Upper lobe of left lung (tissue), 6 donors: ENCODE data around the gene KIRREL2. TPM values are rescaled to one million over a fixed set of nuclear protein-coding genes. Genes with fewer than 3 reads are reported as not detected.

Experiments
- ATAC-seq, 2 donors: fragments of 200-7000 bp; cut with Tn5 transposase; one replicate each; pipeline ENCODE4 v1.9.1; 2022; ENCODE audit warnings: mild to moderate bottlenecking in 2 of 2, moderate library complexity in 2 of 2; ENCODE audit not compliant: low FRiP score in 2 of 2
- DNase-seq, 2 donors: peaks; one replicate each; pipeline ENCODE4 v3.0.0-alpha.2; 2019 to 2020
- H3K27ac ChIP-seq, 4 donors: fragments of 200-600 bp; sonication (generic); one replicate each; pipeline ENCODE4 v1.5.1; 2016 to 2019
- H3K27me3 ChIP-seq, 4 donors: fragments of 200-600 bp; sonication (generic); one replicate each; pipeline ENCODE4 v1.5.1; 2017 to 2019
- H3K36me3 ChIP-seq, 4 donors: fragments of 200-600 bp; sonication (generic); one replicate each; pipeline ENCODE4 v1.5.1; 2016 to 2019
- H3K4me1 ChIP-seq, 4 donors: fragments of 200-600 bp; sonication (generic); one replicate each; pipeline ENCODE4 v1.5.1; 2018 to 2019
- H3K4me3 ChIP-seq, 4 donors: fragments of 200-600 bp; sonication (generic); one replicate each; pipeline ENCODE4 v1.5.1; 2017 to 2019; ENCODE audit warnings: mild to moderate bottlenecking in 2 of 4, moderate library complexity in 1 of 4
- H3K9me3 ChIP-seq, 4 donors: fragments of 200-600 bp; sonication (generic); one replicate each; pipeline ENCODE4 v1.5.1; 2018 to 2019
- EP300 ChIP-seq, 4 donors: sonication (generic); formaldehyde crosslinking; IDR thresholded peaks; one replicate each; pipeline ENCODE4 v1.5.1; 2017; ENCODE audit warnings: antibody characterized with exemption in 4 of 4, control low read depth in 2 of 4
- POLR2A ChIP-seq, 4 donors: fragments of 450-650 bp; IDR thresholded peaks; one replicate each; pipeline ENCODE4 v1.5.1; 2016 to 2017; ENCODE audit warnings: antibody characterized with exemption in 4 of 4, mild to moderate bottlenecking in 2 of 4
- POLR2AphosphoS5 ChIP-seq, 2 donors: sonication (generic); formaldehyde crosslinking; IDR thresholded peaks; one replicate each; pipeline ENCODE4 v1.5.1; 2017; ENCODE audit warnings: antibody characterized with exemption in 2 of 2
- WGBS, 2 donors: methylation state at CpG; one replicate each; pipeline ENCODE4 v1.1.5; 2017 to 2018; 5-methylcytosine and 5-hydroxymethylcytosine counted together
- total RNA-seq, 6 donors: library from RNA; depleted of rRNA in 4 of 6; stranded (reverse); fragments of >200 nt in 4 of 6; gene quantifications; one replicate each; pipeline versions ENCODE4 v1.1.0 to v1.2.1, GENCODE V29; 2016 to 2021
- TF ChIP-seq, protein P1 (sequence below), 6 experiments: fragments of 450-650 bp in 4 of 6; fragments of 200-600 bp in 2 of 6; sonication (generic) in 2 of 6; IDR thresholded peaks; one replicate each; pipeline ENCODE4 v1.5.1; 2016 to 2019; ENCODE audit warnings: antibody characterized with exemption in 6 of 6
- donor health status: DM: no; HTN: no; CAD: no; lungs with moderate emphysema.
- donor health status: DM: no; HTN: yes; CAD: no; lungs with severe emphysema.

KIRREL2 gene
- total RNA-seq, 6 donors from 2014 or later = 0.07 TPM; not detected in 5

DNA sequence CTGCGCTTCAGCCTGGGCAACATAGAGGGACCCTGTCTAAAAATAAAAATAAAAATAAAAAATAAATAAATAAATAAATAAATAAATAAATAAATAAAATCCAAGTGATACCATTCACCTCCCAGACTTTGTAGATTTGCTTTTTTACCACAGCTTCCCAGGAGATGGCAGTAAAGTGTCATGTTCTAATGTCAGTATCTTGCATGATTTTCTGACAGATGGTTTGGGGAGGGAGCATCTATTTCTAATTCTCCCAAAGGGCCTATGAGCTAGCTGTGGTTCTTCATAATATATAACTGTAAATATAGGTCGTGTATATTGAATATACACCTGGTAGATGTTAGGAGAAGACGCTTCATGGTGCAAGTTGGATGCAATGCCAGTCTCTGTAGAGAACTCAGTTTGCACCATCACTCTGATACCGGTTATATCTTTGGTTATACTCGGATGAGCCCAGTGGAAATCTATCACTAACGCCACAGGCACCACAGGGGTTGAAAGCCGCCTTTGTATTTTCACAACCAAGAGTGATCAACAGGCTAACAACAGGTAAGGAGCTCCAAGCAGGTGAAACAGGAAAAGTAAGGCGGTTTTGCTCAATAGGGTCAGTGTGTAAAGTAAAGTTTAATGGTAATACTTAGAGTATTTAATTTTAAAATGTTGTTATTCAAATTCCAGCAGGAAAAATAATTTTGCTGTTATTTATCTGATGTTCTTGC, 25.6 kb downstream of the KIRREL2 start:
- peak in 1 of 2 donors; percentile 63 for ATAC-seq
- no peak overlapping the region for H3K27ac ChIP-seq
- H3K36me3 ChIP-seq = peaks cover 0 to 9% (median 0%) of the 10 kb centered on the region in 4 donors
- H3K27me3 ChIP-seq = peaks cover 0 to 8% (median 1%) of the 10 kb centered on the region in 4 donors
- DNase-seq = no peak
- 31 to 37% methylated on average over 8 of the region's 8 CpGs for WGBS, 2 donors
- H3K9me3 ChIP-seq = no peaks in the 10 kb centered on the region
- TF ChIP-seq POLR2AphosphoS5 (IDR thresholded peaks at IDR 0.05) = no peak
- TF ChIP-seq, protein P1, sequence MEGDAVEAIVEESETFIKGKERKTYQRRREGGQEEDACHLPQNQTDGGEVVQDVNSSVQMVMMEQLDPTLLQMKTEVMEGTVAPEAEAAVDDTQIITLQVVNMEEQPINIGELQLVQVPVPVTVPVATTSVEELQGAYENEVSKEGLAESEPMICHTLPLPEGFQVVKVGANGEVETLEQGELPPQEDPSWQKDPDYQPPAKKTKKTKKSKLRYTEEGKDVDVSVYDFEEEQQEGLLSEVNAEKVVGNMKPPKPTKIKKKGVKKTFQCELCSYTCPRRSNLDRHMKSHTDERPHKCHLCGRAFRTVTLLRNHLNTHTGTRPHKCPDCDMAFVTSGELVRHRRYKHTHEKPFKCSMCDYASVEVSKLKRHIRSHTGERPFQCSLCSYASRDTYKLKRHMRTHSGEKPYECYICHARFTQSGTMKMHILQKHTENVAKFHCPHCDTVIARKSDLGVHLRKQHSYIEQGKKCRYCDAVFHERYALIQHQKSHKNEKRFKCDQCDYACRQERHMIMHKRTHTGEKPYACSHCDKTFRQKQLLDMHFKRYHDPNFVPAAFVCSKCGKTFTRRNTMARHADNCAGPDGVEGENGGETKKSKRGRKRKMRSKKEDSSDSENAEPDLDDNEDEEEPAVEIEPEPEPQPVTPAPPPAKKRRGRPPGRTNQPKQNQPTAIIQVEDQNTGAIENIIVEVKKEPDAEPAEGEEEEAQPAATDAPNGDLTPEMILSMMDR (IDR thresholded peaks at IDR 0.05) = peak in 5 of 6 experiments; percentile 34 to 51 (median 45)
- H3K4me3 ChIP-seq = no peak overlapping the region
- H3K4me1 ChIP-seq = peaks cover 0 to 5% (median 0%) of the 10 kb centered on the region in 4 donors

GRCh38 chr19:35883882-35884281, 27.2 kb downstream of the KIRREL2 start:
- H3K4me1 ChIP-seq = peaks cover 0 to 5% (median 0%) of the 10 kb centered on the region in 4 donors
- DNase-seq = no peak
- no peak overlapping the region for H3K27ac ChIP-seq
- H3K4me3 ChIP-seq = no peak overlapping the region
- TF ChIP-seq, protein P1 (IDR thresholded peaks at IDR 0.05) = no peak
- no peak for TF ChIP-seq POLR2A (IDR thresholded peaks at IDR 0.05)
- no peak for TF ChIP-seq EP300 (IDR thresholded peaks at IDR 0.05)
- no peak for TF ChIP-seq POLR2AphosphoS5 (IDR thresholded peaks at IDR 0.05)
- no peaks in the 10 kb centered on the region for H3K9me3 ChIP-seq
- peaks cover 0 to 3% (median 1%) of the 10 kb centered on the region in 4 donors for H3K27me3 ChIP-seq
- no peak for ATAC-seq
- 50 to 80% methylated on average over 2 of the region's 2 CpGs for WGBS, 2 donors
- H3K36me3 ChIP-seq = peaks cover 7 to 23% (median 12%) of the 10 kb centered on the region in 4 donors

GRCh38 chr19:35885225-35885738, 28.6 kb downstream of the KIRREL2 start:
- no peaks in the 10 kb centered on the region for H3K9me3 ChIP-seq
- no peak overlapping the region for H3K27ac ChIP-seq
- 96% methylated on average over 6 of the region's 6 CpGs for WGBS, 2 donors
- no peaks in the 10 kb centered on the region for H3K4me1 ChIP-seq
- peaks cover 19 to 37% (median 25%) of the 10 kb centered on the region in 4 donors for H3K36me3 ChIP-seq
- DNase-seq = no peak
- no peak for TF ChIP-seq POLR2AphosphoS5 (IDR thresholded peaks at IDR 0.05)
- no peak for TF ChIP-seq EP300 (IDR thresholded peaks at IDR 0.05)
- TF ChIP-seq POLR2A (IDR thresholded peaks at IDR 0.05) = no peak
- TF ChIP-seq, protein P1 (IDR thresholded peaks at IDR 0.05) = no peak
- no peak for ATAC-seq
- no peaks in the 10 kb centered on the region for H3K27me3 ChIP-seq
- no peak overlapping the region for H3K4me3 ChIP-seq

GRCh38 chr19:35885904-35886303, 29.2 kb downstream of the KIRREL2 start:
- no peaks in the 10 kb centered on the region for H3K9me3 ChIP-seq
- no peaks in the 10 kb centered on the region for H3K27me3 ChIP-seq
- H3K27ac ChIP-seq = no peak overlapping the region
- no peak for TF ChIP-seq POLR2AphosphoS5 (IDR thresholded peaks at IDR 0.05)
- TF ChIP-seq, protein P1 (IDR thresholded peaks at IDR 0.05) = no peak
- no peak for TF ChIP-seq POLR2A (IDR thresholded peaks at IDR 0.05)
- TF ChIP-seq EP300 (IDR thresholded peaks at IDR 0.05) = no peak
- no peak for DNase-seq
- no peak for ATAC-seq
- no peaks in the 10 kb centered on the region for H3K4me1 ChIP-seq
- peaks cover 21 to 43% (median 32%) of the 10 kb centered on the region in 4 donors for H3K36me3 ChIP-seq
- whole genome bisulfite sequencing, 2 donors = 96 to 97% methylated on average over 8 of the region's 8 CpGs
- H3K4me3 ChIP-seq = no peak overlapping the region
